GM23338 (cell line): ENCODE measurements around the gene NR2C2. TPM values are rescaled to one million over a fixed set of nuclear protein-coding genes. Genes with fewer than 3 reads are reported as not detected.

ENCODE experiments used
- ATAC-seq: fragments of 200-7000 bp; cut with Tn5 transposase; 3 replicates; pipeline ENCODE4 v1.9.1; 2020
- DNase-seq: peaks from one replicate; pipeline ENCODE4 v3.0.0-alpha.2; 2015; ENCODE audit warnings: low spot score
- H2AFZ ChIP-seq: fragments of 200-600 bp; sonication (generic); 2 replicates; pipeline ENCODE4 v1.8.0; 2016; ENCODE audit warnings: antibody characterized with exemption, mild to moderate bottlenecking, moderate library complexity
- H3F3A ChIP-seq: fragments of 200-600 bp; sonication (generic); replicated peaks from 2 replicates; pipeline ENCODE4 v1.8.0; 2017; ENCODE audit warnings: antibody characterized with exemption, mixed run types, low read depth
- H3K27ac ChIP-seq: fragments of 200-600 bp; sonication (generic); 2 replicates; pipeline ENCODE4 v1.6.1; 2016; ENCODE audit warnings: low read depth
- H3K27me3 ChIP-seq: fragments of 200-600 bp; sonication (generic); 2 replicates; pipeline ENCODE4 v1.8.0; 2016; ENCODE audit warnings: mild to moderate bottlenecking, mixed run types, moderate library complexity; ENCODE audit not compliant: insufficient read depth
- H3K36me3 ChIP-seq: fragments of 200-600 bp; sonication (generic); 2 replicates; pipeline ENCODE4 v1.8.0; 2016; ENCODE audit warnings: mild to moderate bottlenecking; ENCODE audit not compliant: insufficient read depth
- H3K4me1 ChIP-seq: fragments of 200-600 bp; sonication (generic); 2 replicates; pipeline ENCODE4 v1.8.0; 2016; ENCODE audit warnings: mild to moderate bottlenecking, moderate library complexity; ENCODE audit not compliant: insufficient read depth
- H3K4me2 ChIP-seq: fragments of 200-600 bp; sonication (generic); 2 replicates; pipeline ENCODE4 v1.7.1; 2017; ENCODE audit warnings: mixed run types
- H3K4me3 ChIP-seq: fragments of 200-600 bp; sonication (generic); 2 replicates; pipeline ENCODE4 v1.6.1; 2016; ENCODE audit warnings: mixed run types
- H3K79me2 ChIP-seq: fragments of 200-600 bp; sonication (generic); replicated peaks from 2 replicates; pipeline ENCODE4 v1.8.0; 2017; ENCODE audit warnings: mild to moderate bottlenecking; ENCODE audit not compliant: insufficient read depth
- H3K9me2 ChIP-seq: fragments of 200-600 bp; sonication (generic); 2 replicates; pipeline ENCODE4 v1.8.0; 2017; ENCODE audit not compliant: insufficient read depth
- H4K20me1 ChIP-seq: fragments of 200-600 bp; sonication (generic); replicated peaks from 2 replicates; pipeline ENCODE4 v1.8.0; 2017; ENCODE audit warnings: mild to moderate bottlenecking; ENCODE audit not compliant: insufficient read depth
- H3K27ac Mint-ChIP-seq: 2 replicates; pipeline ENCODE4 v1.8.0; 2020; ENCODE audit warnings: inconsistent platforms, mild to moderate bottlenecking, moderate library complexity, mixed read lengths
- H3K27me3 Mint-ChIP-seq: 3 replicates; pipeline ENCODE4 v1.8.0; 2022; ENCODE audit warnings: low read depth, mild to moderate bottlenecking, moderate library complexity, mixed read lengths, inconsistent platforms; ENCODE audit not compliant: insufficient read depth, poor library complexity
- H3K36me3 Mint-ChIP-seq: 3 replicates; pipeline ENCODE4 v1.8.0; 2021; ENCODE audit warnings: low read depth, mild to moderate bottlenecking, inconsistent platforms, moderate library complexity, mixed read lengths
- H3K4me1 Mint-ChIP-seq: 3 replicates; pipeline ENCODE4 v1.8.0; 2020; ENCODE audit warnings: mild to moderate bottlenecking, inconsistent platforms, mixed read lengths
- H3K4me3 Mint-ChIP-seq: 3 replicates; pipeline ENCODE4 v1.8.0; 2021; ENCODE audit warnings: moderate library complexity, mild to moderate bottlenecking, inconsistent platforms, mixed read lengths
- H3K9me3 Mint-ChIP-seq: 3 replicates; pipeline ENCODE4 v1.8.0; 2020; ENCODE audit warnings: moderate library complexity, mild to moderate bottlenecking, inconsistent platforms, mixed read lengths
- CREB1 ChIP-seq: fragments of 250-450 bp; sonication (Bioruptor Pico); IDR thresholded peaks from 2 replicates; pipeline ENCODE4 v1.5.0; 2020; ENCODE audit warnings: low read depth, mild to moderate bottlenecking, moderate library complexity
- ETS1 ChIP-seq: IDR thresholded peaks from 2 replicates; pipeline ENCODE4 v1.6.1; 2016; ENCODE audit warnings: antibody characterized with exemption
- EZH2 ChIP-seq: fragments of 200-600 bp; sonication (generic); IDR thresholded peaks from one replicate; pipeline ENCODE4 v1.8.0; 2017; ENCODE audit warnings: antibody characterized with exemption, mild to moderate bottlenecking, low read depth; ENCODE audit not compliant: unreplicated experiment
- EZH2phosphoT487 ChIP-seq: fragments of 200-600 bp; sonication (generic); IDR thresholded peaks from one replicate; pipeline ENCODE4 v1.8.1; 2018; ENCODE audit warnings: antibody characterized with exemption; ENCODE audit not compliant: unreplicated experiment
- JUNB ChIP-seq: IDR thresholded peaks from one replicate; pipeline ENCODE4 v1.6.1; 2016; ENCODE audit warnings: antibody characterized with exemption; ENCODE audit not compliant: unreplicated experiment
- NANOG ChIP-seq: IDR thresholded peaks from 2 replicates; pipeline ENCODE4 v1.6.1; 2016; ENCODE audit warnings: antibody characterized with exemption, borderline replicate concordance
- POLR2AphosphoS5 ChIP-seq: IDR thresholded peaks from 2 replicates; pipeline ENCODE4 v1.6.1; 2016; ENCODE audit warnings: antibody characterized with exemption, low read depth
- REST ChIP-seq: IDR thresholded peaks from one replicate; pipeline ENCODE4 v1.6.1; 2018; ENCODE audit warnings: antibody characterized with exemption; ENCODE audit not compliant: unreplicated experiment
- STAT1 ChIP-seq: IDR thresholded peaks from one replicate; pipeline ENCODE4 v1.6.1; 2016; ENCODE audit warnings: antibody characterized with exemption; ENCODE audit not compliant: unreplicated experiment
- ZNF114 ChIP-seq: fragments of 250-450 bp; sonication (Bioruptor Pico); IDR thresholded peaks from 2 replicates; pipeline ENCODE4 v1.5.0; 2020; ENCODE audit warnings: mild to moderate bottlenecking, moderate library complexity
- ZNF331 ChIP-seq: fragments of 250-450 bp; sonication (Bioruptor Pico); IDR thresholded peaks from 2 replicates; pipeline ENCODE4 v1.5.0; 2020; ENCODE audit warnings: low read depth, mild to moderate bottlenecking, moderate library complexity
- polyA plus RNA-seq: library from polyadenylated mRNA; unstranded; fragments of >200 nt; fragmentation: Nextera tagmentation; extraction: Ambion mirVana; gene quantifications from 2 replicates; pipeline ENCODE4 v1.2.1, GENCODE V29; 2016
- total RNA-seq: library from RNA; depleted of rRNA; stranded (reverse); fragments of >200 nt; shearing (Covaris generic); gene quantifications from 2 replicates; pipeline ENCODE4 v1.2.3, GENCODE V29; 2014
- TF ChIP-seq, protein P1 (sequence below), 2 experiments: fragments of 200-600 bp in 1 of 2; sonication (generic) in 1 of 2; conservative IDR thresholded peaks; 2 replicates each; pipeline versions ENCODE4 v1.5.1 to v1.6.1; 2016 to 2017; ENCODE audit warnings: antibody characterized with exemption in 2 of 2, low read depth in 2 of 2, mild to moderate bottlenecking in 2 of 2, moderate library complexity in 1 of 2
- TF ChIP-seq, protein P2 (sequence below): fragments of 250-450 bp; sonication (Bioruptor Pico); IDR thresholded peaks from 2 replicates; pipeline ENCODE4 v1.5.0; 2020; ENCODE audit warnings: mild to moderate bottlenecking, moderate library complexity

The NR2C2 gene
- total and polyA plus RNA-seq, 2 experiments from 2014 or later = 12.0 to 57.2 TPM

- Histone ChIP-seq H3K79me2 (peaks cover 90% of the 10 kb centered on the region), H3K27ac (no peak overlapping the region), H3K27me3 (no peaks in the 10 kb centered on the region), H3K9me2 (no peaks in the 10 kb centered on the region), H3K4me1 (peaks cover 15% of the 10 kb centered on the region), H3K4me2 (no peak overlapping the region), H2AFZ (no peak overlapping the region), H3K4me3 (no peak overlapping the region), H3K36me3 (no peaks in the 10 kb centered on the region), H4K20me1 (peaks cover 68% of the 10 kb centered on the region), H3F3A (no peaks in the 10 kb centered on the region)
- H3K9me3 Mint-ChIP-seq = no peaks in the 10 kb centered on the region
- H3K4me3 Mint-ChIP-seq = no peak overlapping the region
- DNase-seq (no peak), ATAC-seq (no peak)
- TF ChIP-seq NANOG (no peak), EZH2 (no peak), ZNF114 (no peak), ETS1 (no peak), JUNB (no peak), ZNF331 (CRISPR knock-in tag) (no peak), REST (no peak), POLR2AphosphoS5 (no peak), STAT1 (no peak), CREB1 (CRISPR knock-in tag) (no peak), EZH2phosphoT487 (no peak)
- TF ChIP-seq, protein P1, sequence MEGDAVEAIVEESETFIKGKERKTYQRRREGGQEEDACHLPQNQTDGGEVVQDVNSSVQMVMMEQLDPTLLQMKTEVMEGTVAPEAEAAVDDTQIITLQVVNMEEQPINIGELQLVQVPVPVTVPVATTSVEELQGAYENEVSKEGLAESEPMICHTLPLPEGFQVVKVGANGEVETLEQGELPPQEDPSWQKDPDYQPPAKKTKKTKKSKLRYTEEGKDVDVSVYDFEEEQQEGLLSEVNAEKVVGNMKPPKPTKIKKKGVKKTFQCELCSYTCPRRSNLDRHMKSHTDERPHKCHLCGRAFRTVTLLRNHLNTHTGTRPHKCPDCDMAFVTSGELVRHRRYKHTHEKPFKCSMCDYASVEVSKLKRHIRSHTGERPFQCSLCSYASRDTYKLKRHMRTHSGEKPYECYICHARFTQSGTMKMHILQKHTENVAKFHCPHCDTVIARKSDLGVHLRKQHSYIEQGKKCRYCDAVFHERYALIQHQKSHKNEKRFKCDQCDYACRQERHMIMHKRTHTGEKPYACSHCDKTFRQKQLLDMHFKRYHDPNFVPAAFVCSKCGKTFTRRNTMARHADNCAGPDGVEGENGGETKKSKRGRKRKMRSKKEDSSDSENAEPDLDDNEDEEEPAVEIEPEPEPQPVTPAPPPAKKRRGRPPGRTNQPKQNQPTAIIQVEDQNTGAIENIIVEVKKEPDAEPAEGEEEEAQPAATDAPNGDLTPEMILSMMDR (conservative IDR thresholded peaks at IDR 0.05; ENCODE audit: low read depth in 2 of 2) = no peak
- TF ChIP-seq, protein P2, sequence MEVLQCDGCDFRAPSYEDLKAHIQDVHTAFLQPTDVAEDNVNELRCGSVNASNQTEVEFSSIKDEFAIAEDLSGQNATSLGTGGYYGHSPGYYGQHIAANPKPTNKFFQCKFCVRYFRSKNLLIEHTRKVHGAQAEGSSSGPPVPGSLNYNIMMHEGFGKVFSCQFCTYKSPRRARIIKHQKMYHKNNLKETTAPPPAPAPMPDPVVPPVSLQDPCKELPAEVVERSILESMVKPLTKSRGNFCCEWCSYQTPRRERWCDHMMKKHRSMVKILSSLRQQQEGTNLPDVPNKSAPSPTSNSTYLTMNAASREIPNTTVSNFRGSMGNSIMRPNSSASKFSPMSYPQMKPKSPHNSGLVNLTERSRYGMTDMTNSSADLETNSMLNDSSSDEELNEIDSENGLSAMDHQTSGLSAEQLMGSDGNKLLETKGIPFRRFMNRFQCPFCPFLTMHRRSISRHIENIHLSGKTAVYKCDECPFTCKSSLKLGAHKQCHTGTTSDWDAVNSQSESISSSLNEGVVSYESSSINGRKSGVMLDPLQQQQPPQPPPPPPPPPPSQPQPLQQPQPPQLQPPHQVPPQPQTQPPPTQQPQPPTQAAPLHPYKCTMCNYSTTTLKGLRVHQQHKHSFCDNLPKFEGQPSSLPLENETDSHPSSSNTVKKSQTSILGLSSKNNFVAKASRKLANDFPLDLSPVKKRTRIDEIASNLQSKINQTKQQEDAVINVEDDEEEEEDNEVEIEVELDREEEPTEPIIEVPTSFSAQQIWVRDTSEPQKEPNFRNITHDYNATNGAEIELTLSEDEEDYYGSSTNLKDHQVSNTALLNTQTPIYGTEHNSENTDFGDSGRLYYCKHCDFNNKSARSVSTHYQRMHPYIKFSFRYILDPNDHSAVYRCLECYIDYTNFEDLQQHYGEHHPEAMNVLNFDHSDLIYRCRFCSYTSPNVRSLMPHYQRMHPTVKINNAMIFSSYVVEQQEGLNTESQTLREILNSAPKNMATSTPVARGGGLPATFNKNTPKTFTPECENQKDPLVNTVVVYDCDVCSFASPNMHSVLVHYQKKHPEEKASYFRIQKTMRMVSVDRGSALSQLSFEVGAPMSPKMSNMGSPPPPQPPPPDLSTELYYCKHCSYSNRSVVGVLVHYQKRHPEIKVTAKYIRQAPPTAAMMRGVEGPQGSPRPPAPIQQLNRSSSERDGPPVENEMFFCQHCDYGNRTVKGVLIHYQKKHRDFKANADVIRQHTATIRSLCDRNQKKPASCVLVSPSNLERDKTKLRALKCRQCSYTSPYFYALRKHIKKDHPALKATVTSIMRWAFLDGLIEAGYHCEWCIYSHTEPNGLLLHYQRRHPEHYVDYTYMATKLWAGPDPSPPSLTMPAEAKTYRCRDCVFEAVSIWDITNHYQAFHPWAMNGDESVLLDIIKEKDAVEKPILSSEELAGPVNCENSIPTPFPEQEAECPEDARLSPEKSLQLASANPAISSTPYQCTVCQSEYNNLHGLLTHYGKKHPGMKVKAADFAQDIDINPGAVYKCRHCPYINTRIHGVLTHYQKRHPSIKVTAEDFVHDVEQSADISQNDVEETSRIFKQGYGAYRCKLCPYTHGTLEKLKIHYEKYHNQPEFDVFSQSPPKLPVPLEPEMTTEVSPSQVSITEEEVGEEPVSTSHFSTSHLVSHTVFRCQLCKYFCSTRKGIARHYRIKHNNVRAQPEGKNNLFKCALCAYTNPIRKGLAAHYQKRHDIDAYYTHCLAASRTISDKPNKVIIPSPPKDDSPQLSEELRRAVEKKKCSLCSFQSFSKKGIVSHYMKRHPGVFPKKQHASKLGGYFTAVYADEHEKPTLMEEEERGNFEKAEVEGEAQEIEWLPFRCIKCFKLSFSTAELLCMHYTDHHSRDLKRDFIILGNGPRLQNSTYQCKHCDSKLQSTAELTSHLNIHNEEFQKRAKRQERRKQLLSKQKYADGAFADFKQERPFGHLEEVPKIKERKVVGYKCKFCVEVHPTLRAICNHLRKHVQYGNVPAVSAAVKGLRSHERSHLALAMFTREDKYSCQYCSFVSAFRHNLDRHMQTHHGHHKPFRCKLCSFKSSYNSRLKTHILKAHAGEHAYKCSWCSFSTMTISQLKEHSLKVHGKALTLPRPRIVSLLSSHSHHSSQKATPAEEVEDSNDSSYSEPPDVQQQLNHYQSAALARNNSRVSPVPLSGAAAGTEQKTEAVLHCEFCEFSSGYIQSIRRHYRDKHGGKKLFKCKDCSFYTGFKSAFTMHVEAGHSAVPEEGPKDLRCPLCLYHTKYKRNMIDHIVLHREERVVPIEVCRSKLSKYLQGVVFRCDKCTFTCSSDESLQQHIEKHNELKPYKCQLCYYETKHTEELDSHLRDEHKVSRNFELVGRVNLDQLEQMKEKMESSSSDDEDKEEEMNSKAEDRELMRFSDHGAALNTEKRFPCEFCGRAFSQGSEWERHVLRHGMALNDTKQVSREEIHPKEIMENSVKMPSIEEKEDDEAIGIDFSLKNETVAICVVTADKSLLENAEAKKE (CRISPR knock-in tag) = no peak
- H3K27ac Mint-ChIP-seq = no peak overlapping the region
- peaks cover 2% of the 10 kb centered on the region for H3K27me3 Mint-ChIP-seq
- H3K4me1 Mint-ChIP-seq = peaks cover 28% of the 10 kb centered on the region
- H3K36me3 Mint-ChIP-seq = no peaks in the 10 kb centered on the region
Measured at GRCh38 chr3:14991818-14992612, 44.6 kb downstream of the NR2C2 start.
